NB4 (cell line): ENCODE results near the gene PRKD2.

ENCODE experiments used
- MYC ChIP-seq: IDR thresholded peaks from 2 replicates; pipeline ENCODE4 v1.6.1; 2011; ENCODE audit warnings: low read depth, low read length
- POLR2A ChIP-seq: IDR thresholded peaks from 2 replicates; pipeline ENCODE4 v1.6.1; 2011; ENCODE audit warnings: mild to moderate bottlenecking; ENCODE audit not compliant: insufficient read length; ENCODE audit errors: extremely low read depth
- TF ChIP-seq, protein P1 (sequence below): IDR thresholded peaks from one replicate; pipeline ENCODE4 v1.5.1; 2012; ENCODE audit warnings: low read depth, low read length

DNA sequence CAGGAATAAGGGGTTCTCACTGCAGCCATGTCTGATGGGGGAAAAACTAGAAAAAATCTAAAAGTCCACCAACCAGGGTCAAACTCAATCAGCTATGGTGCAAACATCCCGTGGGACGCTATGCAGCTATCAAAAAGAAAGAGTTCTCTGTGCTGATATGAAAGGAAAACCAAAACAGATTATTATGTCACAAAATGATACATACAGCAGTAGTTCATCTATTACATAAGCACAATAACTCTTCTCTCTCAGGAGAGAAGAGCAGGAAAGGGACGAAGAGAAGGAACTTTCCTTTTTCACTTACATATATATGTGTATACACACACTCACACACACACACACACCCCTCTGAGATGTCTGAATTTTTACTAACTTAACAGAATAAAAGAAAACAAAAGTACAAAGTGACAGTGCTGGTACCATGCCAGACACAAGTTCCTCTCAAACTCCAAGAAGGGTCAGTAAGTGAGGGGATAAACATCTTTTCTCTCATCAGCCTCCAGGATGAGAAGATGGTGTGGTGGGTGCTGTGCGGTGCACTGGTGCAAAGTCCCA lies 26.1 kb upstream of the PRKD2 start:
- TF ChIP-seq, protein P1, sequence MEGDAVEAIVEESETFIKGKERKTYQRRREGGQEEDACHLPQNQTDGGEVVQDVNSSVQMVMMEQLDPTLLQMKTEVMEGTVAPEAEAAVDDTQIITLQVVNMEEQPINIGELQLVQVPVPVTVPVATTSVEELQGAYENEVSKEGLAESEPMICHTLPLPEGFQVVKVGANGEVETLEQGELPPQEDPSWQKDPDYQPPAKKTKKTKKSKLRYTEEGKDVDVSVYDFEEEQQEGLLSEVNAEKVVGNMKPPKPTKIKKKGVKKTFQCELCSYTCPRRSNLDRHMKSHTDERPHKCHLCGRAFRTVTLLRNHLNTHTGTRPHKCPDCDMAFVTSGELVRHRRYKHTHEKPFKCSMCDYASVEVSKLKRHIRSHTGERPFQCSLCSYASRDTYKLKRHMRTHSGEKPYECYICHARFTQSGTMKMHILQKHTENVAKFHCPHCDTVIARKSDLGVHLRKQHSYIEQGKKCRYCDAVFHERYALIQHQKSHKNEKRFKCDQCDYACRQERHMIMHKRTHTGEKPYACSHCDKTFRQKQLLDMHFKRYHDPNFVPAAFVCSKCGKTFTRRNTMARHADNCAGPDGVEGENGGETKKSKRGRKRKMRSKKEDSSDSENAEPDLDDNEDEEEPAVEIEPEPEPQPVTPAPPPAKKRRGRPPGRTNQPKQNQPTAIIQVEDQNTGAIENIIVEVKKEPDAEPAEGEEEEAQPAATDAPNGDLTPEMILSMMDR = no peak
- no peak for TF ChIP-seq POLR2A
- no peak for TF ChIP-seq MYC
